Activated CD4-positive, alpha-beta T cell treated with anti-CD3 and anti-CD28 coated beads, Interleukin-2, amount 10 ng/mL, durations not matched to agents 24 days and 14 days (primary cell): ENCODE measurements around the gene MUC2. TPM values are rescaled to one million over a fixed set of nuclear protein-coding genes. Genes with fewer than 3 reads are reported as not detected.

ENCODE experiments used
- DNase-seq: peaks from one replicate; pipeline ENCODE4 v3.0.0; 2022
- H3K27ac Mint-ChIP-seq: one replicate; pipeline ENCODE4 v1.8.0; 2022; ENCODE audit warnings: mild to moderate bottlenecking, mixed read lengths
- H3K27me3 Mint-ChIP-seq: one replicate; pipeline ENCODE4 v1.8.0; 2022; ENCODE audit warnings: mixed read lengths
- H3K36me3 Mint-ChIP-seq: one replicate; pipeline ENCODE4 v1.8.0; 2022; ENCODE audit warnings: low read depth, mild to moderate bottlenecking, mixed read lengths
- H3K4me1 Mint-ChIP-seq: one replicate; pipeline ENCODE4 v1.8.0; 2021; ENCODE audit warnings: mixed read lengths
- H3K4me3 Mint-ChIP-seq: one replicate; pipeline ENCODE4 v1.8.0; 2022; ENCODE audit warnings: mild to moderate bottlenecking, moderate library complexity, mixed read lengths
- H3K9me3 Mint-ChIP-seq: one replicate; pipeline ENCODE4 v1.8.0; 2021; ENCODE audit warnings: mixed read lengths
- intact Hi-C: fragments of 100-400 bp; cut with micrococcal nuclease; formaldehyde crosslinking; loops from one replicate; pipeline ENCODE4 v1.15.1; 2023
- total RNA-seq: library from RNA; stranded (reverse); gene quantifications from 2 replicates; pipeline ENCODE4 v1.2.3, GENCODE V29; 2022

The MUC2 gene
- total RNA-seq, 1 donor from 2014 or later: not detected

DNA sequence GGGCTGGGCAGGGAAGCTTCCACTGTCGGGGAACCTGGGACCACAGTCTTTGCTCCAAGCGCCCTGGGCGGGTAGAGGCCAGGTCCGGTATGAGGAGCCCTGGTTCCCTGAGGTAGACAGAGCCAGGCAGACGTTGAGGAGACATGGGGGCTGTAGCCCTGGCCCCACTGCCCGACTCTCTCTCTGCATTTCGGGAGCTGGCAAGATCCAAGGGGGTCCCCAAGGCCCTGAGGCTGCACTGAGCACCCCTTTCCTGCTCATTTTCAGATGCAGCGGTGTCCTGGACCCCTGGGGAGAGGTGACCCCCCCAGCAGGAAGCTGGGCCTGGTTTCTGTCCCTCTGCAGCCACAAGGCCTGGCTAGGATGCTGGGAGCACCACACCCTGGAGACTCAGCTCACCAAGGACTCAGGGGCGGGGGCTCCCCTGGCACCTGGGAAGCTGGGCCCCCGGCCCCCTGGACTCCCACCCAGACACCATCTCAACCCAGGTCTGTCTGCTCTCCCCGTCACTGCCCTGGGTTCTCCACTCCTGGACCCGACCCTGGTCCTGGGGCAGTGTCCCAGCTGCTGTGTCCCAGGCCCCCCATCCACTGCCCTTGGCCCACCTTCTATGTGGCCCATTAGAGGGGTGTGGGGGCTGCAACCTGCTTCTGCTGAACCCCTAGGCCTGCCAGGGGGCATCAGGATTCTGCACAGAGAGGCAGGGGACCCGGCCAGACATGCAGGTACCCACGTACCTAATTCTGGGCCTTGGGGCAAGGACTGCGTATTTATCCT, 23.1 kb upstream of the MUC2 start:
- intact Hi-C loops: loop anchor here (1.0 to 2.0 kb wide), 2 partner anchors 127 to 203 kb away; partner anchors contain the start of gene AP2A2
- Mint-ChIP-seq H3K36me3 (no peaks in the 10 kb centered on the region), H3K9me3 (no peaks in the 10 kb centered on the region), H3K4me3 (no peak overlapping the region), H3K27me3 (peaks cover 2% of the 10 kb centered on the region), H3K27ac (no peak overlapping the region), H3K4me1 (peaks cover 2% of the 10 kb centered on the region)
- no peak for DNase-seq

DNA sequence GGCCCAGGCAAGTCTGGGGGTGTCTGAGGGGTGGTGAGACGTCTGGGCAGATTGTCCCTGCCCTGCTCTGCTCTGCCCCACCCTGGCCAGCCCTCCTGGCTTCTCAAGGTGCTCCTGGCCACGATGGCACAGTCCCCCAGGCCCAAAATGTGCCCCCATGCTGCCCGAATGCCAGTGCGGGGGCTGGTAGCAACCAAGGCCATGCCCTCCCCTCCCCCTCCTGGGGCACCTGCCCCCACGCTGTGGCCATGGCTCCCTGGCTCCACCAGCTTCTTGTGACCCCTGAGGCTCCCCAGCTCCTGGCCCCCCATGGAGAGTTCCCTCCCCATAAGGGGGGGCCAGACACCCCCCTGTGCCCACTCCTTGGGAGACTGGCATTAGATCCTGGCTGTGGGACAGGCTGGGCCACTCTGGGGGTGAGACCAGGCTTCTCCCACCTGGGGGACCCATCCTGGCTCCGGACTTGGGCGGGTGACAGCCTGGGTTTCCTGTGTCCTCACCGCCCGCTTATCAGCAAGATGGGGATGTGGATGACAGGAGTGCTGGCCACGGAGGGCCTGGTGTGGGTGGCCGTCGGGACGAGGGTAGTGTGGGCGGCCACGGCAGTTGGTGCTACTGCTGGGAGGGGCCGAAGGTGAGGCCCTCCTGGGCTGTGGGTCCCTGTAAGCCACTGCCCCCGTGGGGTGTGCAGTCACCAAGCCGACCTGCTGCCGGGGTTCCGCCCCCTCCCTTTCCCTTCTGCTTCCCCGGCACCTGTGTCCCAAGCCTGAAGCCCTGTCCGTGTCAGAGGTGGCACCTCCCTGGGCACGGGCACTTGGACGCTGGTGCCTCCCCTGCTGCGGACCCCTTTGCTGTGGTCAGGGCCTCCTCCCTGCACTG, 22.3 kb upstream of the MUC2 start:
- Mint-ChIP-seq H3K27me3 (peaks cover 2% of the 10 kb centered on the region), H3K36me3 (no peaks in the 10 kb centered on the region), H3K4me3 (no peak overlapping the region), H3K27ac (no peak overlapping the region), H3K4me1 (peaks cover 2% of the 10 kb centered on the region), H3K9me3 (no peaks in the 10 kb centered on the region)
- intact Hi-C loops: no loop called here
- no peak for DNase-seq

DNA sequence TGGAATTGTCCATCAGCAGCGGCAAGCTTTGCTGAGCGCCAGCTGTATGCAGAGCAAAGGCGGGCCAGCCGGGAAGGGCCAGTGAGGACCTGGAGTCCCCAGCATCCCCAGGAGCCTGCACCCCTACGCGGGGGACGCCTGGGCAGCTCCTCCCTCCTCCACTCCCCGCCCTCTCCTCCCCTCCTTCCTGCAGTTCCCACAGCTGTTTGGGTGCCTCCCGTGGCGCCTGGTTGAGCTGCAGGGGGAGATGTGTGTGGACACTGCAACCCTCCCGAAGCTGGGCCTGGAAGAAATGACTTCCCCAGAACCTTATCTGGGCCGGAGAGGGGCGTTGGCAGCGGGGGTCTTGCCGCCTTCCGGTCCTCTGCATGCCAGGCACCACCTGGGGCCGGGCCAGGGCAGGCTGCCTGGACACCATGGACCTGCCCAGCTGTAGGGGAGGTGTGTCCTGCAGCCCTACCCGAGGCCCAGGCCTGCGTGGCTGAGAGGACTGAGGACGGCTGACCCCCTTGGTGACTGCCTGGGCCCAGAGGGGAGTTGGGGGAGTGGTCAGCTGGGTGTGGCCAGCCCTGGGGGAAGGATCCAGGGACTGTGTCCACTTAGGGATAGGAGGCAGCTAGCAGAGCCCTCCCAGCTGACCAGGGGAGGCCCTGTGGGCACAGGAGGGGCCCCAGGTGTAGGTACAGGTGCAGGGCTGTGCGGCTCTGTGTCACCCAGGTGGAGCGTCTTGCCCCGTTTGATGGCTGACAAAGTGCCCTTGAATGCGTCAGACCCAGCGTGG, 21.4 kb upstream of the MUC2 start:
- H3K27ac Mint-ChIP-seq: no peak overlapping the region
- no peak for DNase-seq
- intact Hi-C loops: no loop called here
- H3K4me1 Mint-ChIP-seq: peaks cover 2% of the 10 kb centered on the region
- no peaks in the 10 kb centered on the region for H3K9me3 Mint-ChIP-seq
- peaks cover 2% of the 10 kb centered on the region for H3K27me3 Mint-ChIP-seq
- H3K36me3 Mint-ChIP-seq: no peaks in the 10 kb centered on the region
- no peak overlapping the region for H3K4me3 Mint-ChIP-seq

DNA sequence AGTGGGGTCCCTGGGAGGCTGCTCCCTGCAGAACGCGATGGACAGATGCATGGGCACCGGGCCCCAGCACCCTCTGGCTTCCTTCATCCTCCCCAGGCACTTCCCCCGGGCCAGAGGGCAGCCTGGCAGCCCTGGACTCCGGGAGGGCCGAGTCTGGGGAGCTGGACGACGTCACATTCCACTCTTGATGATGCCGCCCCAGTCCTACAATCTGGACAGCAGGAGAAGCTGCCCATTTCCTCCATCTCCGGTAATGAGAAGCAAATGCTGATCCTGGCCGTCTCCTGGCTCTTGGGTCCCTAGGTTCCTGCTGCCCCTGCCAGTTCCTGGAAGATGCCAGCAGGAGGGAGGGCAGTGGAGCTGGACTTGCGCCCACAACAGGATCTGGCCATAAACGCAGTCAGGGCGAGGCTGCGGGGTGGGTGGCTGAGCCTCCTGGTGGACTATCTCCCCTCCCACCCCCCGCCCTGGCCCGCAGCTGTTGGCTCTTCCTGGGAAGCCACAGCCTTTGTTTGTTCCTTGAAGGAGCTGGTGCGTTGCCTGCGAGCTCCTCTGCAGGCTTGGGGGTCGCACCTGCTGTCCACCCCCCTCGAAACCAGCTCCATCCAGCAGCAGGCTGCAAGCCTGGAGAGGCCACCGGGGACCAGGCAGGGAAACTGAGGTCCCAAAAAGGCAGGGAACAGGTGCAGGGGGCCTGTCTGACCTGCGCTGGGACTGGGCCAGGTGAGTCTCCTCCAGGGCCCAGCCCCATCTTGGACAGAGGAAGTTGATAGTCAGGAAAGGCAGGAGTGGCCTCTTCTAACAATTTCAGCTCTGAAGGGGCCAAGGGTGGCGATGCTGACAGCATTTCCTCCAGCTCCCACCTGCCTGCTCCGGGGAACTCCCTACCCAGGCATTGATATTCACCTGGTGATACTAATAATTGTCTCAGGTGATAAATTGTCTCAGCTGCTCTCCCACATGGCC, 20.2 kb upstream of the MUC2 start:
- intact Hi-C loops: no loop called here
- H3K4me1 Mint-ChIP-seq: peaks cover 2% of the 10 kb centered on the region
- H3K27ac Mint-ChIP-seq: no peak overlapping the region
- no peaks in the 10 kb centered on the region for H3K27me3 Mint-ChIP-seq
- no peaks in the 10 kb centered on the region for H3K9me3 Mint-ChIP-seq
- H3K36me3 Mint-ChIP-seq: no peaks in the 10 kb centered on the region
- H3K4me3 Mint-ChIP-seq: no peak overlapping the region
- no peak for DNase-seq

DNA sequence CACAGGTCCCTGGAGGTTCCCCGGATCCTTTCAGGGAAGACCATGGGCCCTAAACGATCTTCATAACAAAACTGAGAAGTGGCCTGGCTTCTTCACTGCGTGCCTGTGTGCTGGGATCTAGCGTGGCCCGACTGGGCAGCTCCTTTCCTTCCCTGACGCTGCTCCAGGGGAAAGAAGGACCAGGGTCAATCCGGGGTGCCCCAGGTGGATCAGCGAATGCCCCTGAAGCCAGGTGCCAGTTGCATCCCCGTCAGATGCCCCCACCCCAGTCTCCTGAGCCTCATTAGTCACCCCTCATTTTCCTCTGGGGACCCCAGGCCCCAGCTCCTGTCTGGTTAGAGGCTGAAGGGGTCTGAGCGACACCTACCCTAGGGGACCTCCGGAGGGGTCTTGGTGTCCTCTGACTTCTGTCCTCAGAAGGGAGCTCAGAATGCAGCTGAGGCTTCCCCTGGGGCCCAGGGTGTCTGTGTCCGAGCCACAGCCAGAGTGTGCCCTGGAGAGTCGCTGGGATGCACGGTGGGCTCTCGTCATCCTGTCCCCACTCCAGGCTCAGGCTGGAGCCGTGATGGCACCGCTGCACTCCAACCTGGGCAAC, 19.5 kb upstream of the MUC2 start:
- H3K9me3 Mint-ChIP-seq: no peaks in the 10 kb centered on the region

DNA sequence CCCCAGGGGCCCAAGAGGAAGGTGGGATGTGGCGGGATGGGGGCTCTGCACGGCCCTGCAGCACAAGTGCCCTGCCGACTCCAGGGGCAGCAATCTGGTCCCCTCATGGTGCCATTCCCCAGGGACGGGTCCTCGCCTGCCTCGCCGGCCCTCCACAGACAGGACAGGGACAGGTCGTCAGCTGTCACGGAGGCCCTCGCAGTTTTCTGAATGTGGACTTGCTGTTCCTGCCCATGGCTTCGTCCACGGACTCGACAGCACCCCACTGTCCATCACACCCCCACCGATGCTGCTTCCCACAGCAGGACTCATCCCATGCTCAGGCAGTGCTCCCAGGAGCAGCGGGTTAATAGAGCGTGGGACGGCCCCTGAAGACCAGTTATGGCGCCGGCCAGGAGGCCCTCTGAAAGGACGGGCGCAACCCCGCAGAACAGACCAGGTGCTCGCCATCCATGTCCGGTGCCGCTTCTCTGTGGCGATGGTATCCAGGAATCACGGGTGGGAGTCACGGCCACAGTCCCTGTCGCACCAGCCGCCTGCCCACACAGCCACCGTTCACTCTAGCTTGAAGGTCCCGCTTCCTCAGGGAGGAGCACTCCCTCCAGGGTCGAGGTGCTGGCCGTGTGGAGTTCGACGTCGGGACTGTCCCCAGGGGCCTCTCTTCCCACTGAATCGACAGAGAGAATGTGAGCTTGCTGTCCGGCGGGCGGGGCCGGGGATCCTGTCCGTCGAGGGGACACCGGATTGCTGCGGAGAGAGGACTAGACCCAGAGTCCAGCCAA, 18.5 kb upstream of the MUC2 start:
- no peaks in the 10 kb centered on the region for H3K27me3 Mint-ChIP-seq
- H3K36me3 Mint-ChIP-seq: no peaks in the 10 kb centered on the region
- no peak for DNase-seq
- H3K9me3 Mint-ChIP-seq: no peaks in the 10 kb centered on the region
- intact Hi-C loops: no loop called here
- H3K27ac Mint-ChIP-seq: no peak overlapping the region
- no peaks in the 10 kb centered on the region for H3K4me1 Mint-ChIP-seq
- no peak overlapping the region for H3K4me3 Mint-ChIP-seq

More for the DNA sequence above, 19.5 kb upstream of the MUC2 start:
- Mint-ChIP-seq H3K36me3 (no peaks in the 10 kb centered on the region), H3K27me3 (no peaks in the 10 kb centered on the region), H3K4me1 (peaks cover 2% of the 10 kb centered on the region), H3K4me3 (no peak overlapping the region), H3K27ac (no peak overlapping the region)
- DNase-seq: no peak
- intact Hi-C loops: no loop called here

DNA sequence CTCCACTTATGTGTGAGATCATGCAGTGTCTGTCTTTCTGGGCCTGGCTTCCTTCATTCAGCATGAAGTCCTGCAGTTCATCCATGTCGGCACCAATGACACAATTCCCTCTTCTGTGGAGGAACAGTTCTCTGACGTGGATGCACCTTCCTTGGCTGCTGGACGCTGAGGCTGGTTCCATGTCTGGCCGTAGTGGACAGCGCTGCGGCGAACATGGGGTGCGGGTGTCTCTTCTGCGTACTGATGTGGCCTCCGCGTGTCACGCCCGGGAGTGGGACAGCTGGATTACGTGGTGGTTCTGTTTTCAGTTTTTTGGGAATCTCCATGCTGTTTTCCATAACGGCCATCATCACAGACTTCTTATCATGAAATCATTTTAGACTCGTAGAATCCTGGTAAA, 16.9 kb upstream of the MUC2 start:
- Mint-ChIP-seq H3K4me3 (no peak overlapping the region), H3K27ac (no peak overlapping the region), H3K27me3 (peaks cover 3% of the 10 kb centered on the region), H3K9me3 (peaks cover 9% of the 10 kb centered on the region), H3K36me3 (no peaks in the 10 kb centered on the region), H3K4me1 (no peaks in the 10 kb centered on the region)
- DNase-seq: no peak
- intact Hi-C loops: no loop called here

DNA sequence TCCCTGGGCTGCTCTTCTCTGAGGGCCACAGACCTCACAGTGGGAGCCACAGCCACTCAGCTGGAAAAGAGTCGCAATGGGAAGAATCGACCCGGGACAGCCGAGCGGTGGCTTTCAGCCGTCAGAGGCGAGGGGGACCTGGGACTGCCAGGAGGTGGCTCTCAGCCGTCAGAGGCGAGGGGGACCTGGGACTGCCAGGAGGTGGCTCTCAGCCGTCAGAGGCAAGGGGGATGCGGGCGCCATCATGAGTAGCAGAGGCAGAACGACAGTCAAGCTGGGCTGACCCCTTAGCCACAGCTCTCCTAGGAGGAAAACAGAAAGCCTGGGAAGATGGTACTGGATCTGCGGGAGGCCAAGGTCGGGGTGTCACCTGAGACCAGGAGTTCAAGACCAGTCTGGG, 14.9 kb upstream of the MUC2 start:
- Mint-ChIP-seq H3K27ac (no peak overlapping the region), H3K4me3 (no peak overlapping the region), H3K27me3 (peaks cover 9% of the 10 kb centered on the region), H3K36me3 (no peaks in the 10 kb centered on the region), H3K9me3 (peaks cover 9% of the 10 kb centered on the region), H3K4me1 (no peaks in the 10 kb centered on the region)
- no peak for DNase-seq
- intact Hi-C loops: no loop called here

DNA sequence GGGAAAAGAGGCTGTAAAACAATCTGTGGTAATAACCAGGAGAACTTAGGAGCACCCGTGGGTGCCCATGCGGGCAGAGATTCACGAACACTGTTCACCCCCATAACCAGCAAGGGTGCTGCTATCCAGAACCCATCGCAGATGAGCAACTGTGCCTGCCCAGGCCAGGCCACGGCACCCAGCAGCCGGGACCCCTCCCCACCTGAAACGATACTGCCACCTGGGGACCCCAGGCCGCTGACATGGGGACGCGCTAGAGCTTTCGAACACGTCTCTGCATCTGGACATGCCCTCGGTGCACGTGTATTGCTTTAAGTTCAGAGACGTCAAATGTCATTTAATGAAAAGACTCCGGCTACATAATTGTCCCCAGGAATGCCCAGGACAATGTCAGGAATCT, 14.3 kb upstream of the MUC2 start:
- no peak overlapping the region for H3K27ac Mint-ChIP-seq
- peaks cover 9% of the 10 kb centered on the region for H3K27me3 Mint-ChIP-seq
- no peaks in the 10 kb centered on the region for H3K36me3 Mint-ChIP-seq
- no peak for DNase-seq
- peaks cover 9% of the 10 kb centered on the region for H3K9me3 Mint-ChIP-seq
- no peak overlapping the region for H3K4me3 Mint-ChIP-seq
- intact Hi-C loops: no loop called here
- no peaks in the 10 kb centered on the region for H3K4me1 Mint-ChIP-seq

DNA sequence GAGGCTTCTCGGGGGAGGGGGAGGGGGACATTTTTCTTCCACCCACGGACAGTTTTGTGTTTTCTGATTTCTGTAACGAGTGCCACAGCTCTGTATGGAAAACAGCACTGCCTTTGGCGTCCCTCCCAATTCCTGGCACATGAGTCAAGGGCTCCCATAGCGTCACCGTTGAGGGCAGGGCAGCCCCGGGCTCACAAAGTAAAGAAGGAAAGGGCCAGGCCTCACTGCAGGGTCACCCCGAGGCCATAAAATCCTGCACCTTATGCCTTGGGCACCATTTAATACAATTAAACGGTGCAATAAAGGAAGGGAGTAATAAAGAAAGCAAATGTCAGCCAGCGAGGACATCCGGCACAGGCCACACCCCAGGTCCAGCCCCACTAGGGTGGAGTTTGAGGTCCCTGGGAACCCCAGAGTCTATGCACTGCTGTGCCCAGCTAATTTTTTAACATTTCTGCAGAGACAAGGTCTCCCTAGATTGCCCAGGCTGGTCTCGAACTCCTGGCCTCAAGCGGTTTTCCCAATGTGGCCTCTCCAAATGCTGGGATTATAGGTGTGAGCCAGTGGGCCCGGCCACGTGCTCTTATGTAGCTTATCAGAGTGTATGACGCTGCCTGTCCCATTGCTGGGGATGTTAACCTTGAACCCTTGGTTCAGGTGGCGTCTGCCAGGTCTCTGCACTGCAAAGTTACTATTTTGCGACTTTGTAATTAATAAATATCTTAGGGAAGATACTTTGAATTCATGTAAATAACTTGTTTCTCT, 13.6 kb upstream of the MUC2 start:
- DNase-seq: no peak
- no peaks in the 10 kb centered on the region for H3K36me3 Mint-ChIP-seq
- H3K9me3 Mint-ChIP-seq: peaks cover 9% of the 10 kb centered on the region
- no peak overlapping the region for H3K27ac Mint-ChIP-seq
- intact Hi-C loops: no loop called here
- peaks cover 13% of the 10 kb centered on the region for H3K27me3 Mint-ChIP-seq
- H3K4me1 Mint-ChIP-seq: no peaks in the 10 kb centered on the region
- no peak overlapping the region for H3K4me3 Mint-ChIP-seq

DNA sequence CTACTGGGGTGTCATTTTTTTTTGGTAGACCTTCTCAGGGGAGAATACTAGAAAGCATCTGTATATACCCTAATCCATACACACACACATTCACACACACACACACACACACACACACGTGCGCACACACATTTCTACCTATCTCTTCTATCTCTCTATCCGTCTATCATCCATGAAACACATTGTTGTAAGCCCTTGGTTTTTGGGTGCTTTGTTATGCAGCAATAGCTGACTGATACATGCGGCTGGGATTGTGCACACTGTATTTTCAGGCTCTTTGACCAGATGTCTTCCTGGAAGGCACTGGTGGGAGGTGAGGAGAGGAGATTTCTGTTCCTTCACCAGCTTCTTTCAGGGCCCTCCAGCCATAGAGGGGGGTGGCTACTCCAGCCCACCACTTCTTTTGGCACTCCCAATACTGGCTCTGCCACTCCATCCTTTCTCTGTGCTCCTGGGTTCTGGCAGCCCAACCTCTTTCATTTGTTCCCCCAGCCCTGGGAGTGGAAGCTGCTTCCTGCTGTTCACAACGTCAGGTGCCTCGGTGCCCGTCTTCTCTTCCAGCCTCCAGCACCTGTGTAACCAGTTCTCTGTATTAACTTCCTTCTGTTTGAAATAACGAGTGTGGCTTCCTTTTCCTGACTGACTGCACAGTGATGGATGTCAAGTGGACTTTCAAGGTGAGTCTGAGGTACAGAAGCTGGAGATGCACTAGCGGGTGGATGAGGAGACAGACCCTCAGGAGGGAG, 12.4 kb upstream of the MUC2 start:
- DNase-seq: no peak
- no peak overlapping the region for H3K4me3 Mint-ChIP-seq
- peaks cover 15% of the 10 kb centered on the region for H3K27me3 Mint-ChIP-seq
- peaks cover 9% of the 10 kb centered on the region for H3K9me3 Mint-ChIP-seq
- no peaks in the 10 kb centered on the region for H3K36me3 Mint-ChIP-seq
- intact Hi-C loops: no loop called here
- no peak overlapping the region for H3K27ac Mint-ChIP-seq
- no peaks in the 10 kb centered on the region for H3K4me1 Mint-ChIP-seq
